HFFc6 (cell line): ENCODE results near the gene VWF. TPM values are rescaled to one million over a fixed set of nuclear protein-coding genes. Genes with fewer than 3 reads are reported as not detected.
A peak's percentile ranks its signal among the peaks of the same experiment; 100 is the strongest.

Experiments used
- DNase-seq: peaks from one replicate; pipeline ENCODE4 v3.0.0-alpha.2; 2018
- H3K27ac Mint-ChIP-seq: 2 replicates; pipeline ENCODE4 v1.8.0; 2020; ENCODE audit warnings: mild to moderate bottlenecking, mixed read lengths
- H3K27me3 Mint-ChIP-seq: 2 replicates; pipeline ENCODE4 v1.8.0; 2021; ENCODE audit warnings: mild to moderate bottlenecking, moderate library complexity, mixed read lengths; ENCODE audit not compliant: insufficient read depth
- H3K36me3 Mint-ChIP-seq: 2 replicates; pipeline ENCODE4 v1.8.0; 2021; ENCODE audit warnings: low read depth, mixed read lengths
- H3K4me1 Mint-ChIP-seq: 2 replicates; pipeline ENCODE4 v1.8.0; 2020; ENCODE audit warnings: low read depth, mixed read lengths
- H3K4me3 Mint-ChIP-seq: 2 replicates; pipeline ENCODE4 v1.8.0; 2020; ENCODE audit warnings: mild to moderate bottlenecking, moderate library complexity, mixed read lengths
- H3K9me3 Mint-ChIP-seq: 2 replicates; pipeline ENCODE4 v1.8.0; 2020; ENCODE audit warnings: mild to moderate bottlenecking, mixed read lengths
- CTCF ChIP-seq: fragments of 200-600 bp; sonication (generic); IDR thresholded peaks from 2 replicates; pipeline ENCODE4 v1.5.0; 2021; ENCODE audit warnings: antibody characterized with exemption, mild to moderate bottlenecking
- total RNA-seq, 6 experiments: library from RNA; stranded (reverse); fragmentation: NEBNext Ultra II Directional; extraction: Animal tissue kit (Norgen Biotek cat#: 25700); gene quantifications; 2 replicates in 1 of 6; 3 replicates in 5 of 6; pipeline ENCODE4 v1.2.3, GENCODE V29; 2021

Gene VWF
- total RNA-seq, 6 experiments from 2014 or later, result 0.02 to 0.25 (median 0.10) TPM

- Mint-ChIP-seq H3K4me3 (no peak overlapping the region), H3K9me3 (no peaks in the 10 kb centered on the region), H3K27me3 (peaks cover 6% of the 10 kb centered on the region), H3K36me3 (no peaks in the 10 kb centered on the region), H3K27ac (no peak overlapping the region), H3K4me1 (peaks cover 26% of the 10 kb centered on the region)
- TF ChIP-seq CTCF, result no peak
- no peak for DNase-seq
Observed at GRCh38 chr12:6040815-6041214, 83.7 kb downstream of the VWF start.

- peaks cover 25% of the 10 kb centered on the region for H3K4me1 Mint-ChIP-seq
- H3K27me3 Mint-ChIP-seq, result peaks cover 6% of the 10 kb centered on the region
Observed at GRCh38 chr12:6039894-6040601, 84.4 kb downstream of the VWF start.

GRCh38 chr12:6038160-6038559 is 86.3 kb downstream of the VWF start:
- Mint-ChIP-seq H3K27me3 (peaks cover 9% of the 10 kb centered on the region), H3K27ac (no peak overlapping the region), H3K9me3 (no peaks in the 10 kb centered on the region), H3K4me1 (peaks cover 6% of the 10 kb centered on the region), H3K36me3 (no peaks in the 10 kb centered on the region), H3K4me3 (no peak overlapping the region)
- TF ChIP-seq CTCF, result peak; percentile 87
- DNase-seq, result peak; percentile 63

More at GRCh38 chr12:6039894-6040601, 84.4 kb downstream of the VWF start:
- no peak overlapping the region for H3K4me3 Mint-ChIP-seq
- H3K36me3 Mint-ChIP-seq, result no peaks in the 10 kb centered on the region
- no peak overlapping the region for H3K27ac Mint-ChIP-seq
- TF ChIP-seq CTCF, result peak; percentile 95
- no peaks in the 10 kb centered on the region for H3K9me3 Mint-ChIP-seq
- peak; percentile 54 for DNase-seq

- Mint-ChIP-seq H3K9me3 (no peaks in the 10 kb centered on the region), H3K4me1 (peaks cover 3% of the 10 kb centered on the region; the same call in 1 of the 2 replicates), H3K36me3 (no peaks in the 10 kb centered on the region), H3K4me3 (no peak overlapping the region), H3K27me3 (peaks cover 7% of the 10 kb centered on the region), H3K27ac (no peak overlapping the region)
- TF ChIP-seq CTCF, result no peak
- no peak for DNase-seq
Observed at GRCh38 chr12:6037459-6037858, 87.0 kb downstream of the VWF start.

- Mint-ChIP-seq H3K36me3 (no peaks in the 10 kb centered on the region), H3K4me3 (no peak overlapping the region), H3K4me1 (no peaks in the 10 kb centered on the region), H3K27ac (no peak overlapping the region), H3K27me3 (peaks cover 7% of the 10 kb centered on the region), H3K9me3 (no peaks in the 10 kb centered on the region)
- no peak for TF ChIP-seq CTCF
- DNase-seq, result no peak
Observed at GRCh38 chr12:6036509-6036908, 88.0 kb downstream of the VWF start.
